OCI-LY3 (cell line): ENCODE data around the gene EPHA3.

ENCODE experiments used
- H2AFZ ChIP-seq: fragments of 200-600, 300-600 bp; shearing (Covaris generic); 2 replicates; pipeline ENCODE4 v1.6.0; 2014; ENCODE audit warnings: antibody characterized with exemption, low read depth, low read length
- H3K27ac ChIP-seq: fragments of 200-600, 300-600 bp; sonication (generic); 2 replicates; pipeline ENCODE4 v1.5.1; 2014; ENCODE audit warnings: mild to moderate bottlenecking, low read length, moderate library complexity, mixed read lengths
- H3K27me3 ChIP-seq: fragments of 200-600, 300-600 bp; sonication (generic); 2 replicates; pipeline ENCODE4 v1.6.1; 2014; ENCODE audit warnings: low read depth, low read length, mixed read lengths
- H3K36me3 ChIP-seq: fragments of 200-600, 300-600 bp; sonication (generic); replicated peaks from 2 replicates; pipeline ENCODE3; 2014; ENCODE audit warnings: low read depth, low read length, mixed read lengths
- H3K4me1 ChIP-seq: fragments of 300-600, 200-600 bp; sonication (generic); 2 replicates; pipeline ENCODE4 v1.6.1; 2014; ENCODE audit warnings: low read length, mixed read lengths
- H3K4me2 ChIP-seq: fragments of 200-600, 300-600 bp; sonication (generic); 2 replicates; pipeline ENCODE4 v1.6.1; 2014; ENCODE audit warnings: low read length, mixed read lengths
- H3K4me3 ChIP-seq: fragments of 300-600, 200-600 bp; sonication (generic); 2 replicates; pipeline ENCODE4 v1.5.1; 2014; ENCODE audit warnings: antibody characterized with exemption, mild to moderate bottlenecking, low read length, moderate library complexity
- H3K79me2 ChIP-seq: fragments of 300-600, 200-600 bp; shearing (Covaris generic); 2 replicates; pipeline ENCODE4 v1.6.1; 2014; ENCODE audit warnings: mild to moderate bottlenecking, low read length, mixed read lengths
- H3K9ac ChIP-seq: fragments of 300-600, 200-600 bp; shearing (Covaris generic); 2 replicates; pipeline ENCODE4 v1.6.0; 2014; ENCODE audit warnings: mild to moderate bottlenecking, low read length, moderate library complexity
- H3K9me3 ChIP-seq: fragments of 200-600, 300-600 bp; shearing (Covaris generic); 2 replicates; pipeline ENCODE4 v1.6.1; 2014; ENCODE audit warnings: low read length, mixed read lengths; ENCODE audit not compliant: insufficient read depth
- H4K20me1 ChIP-seq: fragments of 200-600, 300-600 bp; sonication (generic); 2 replicates; pipeline ENCODE4 v1.6.1; 2016; ENCODE audit warnings: low read length, mixed read lengths; ENCODE audit not compliant: insufficient read depth
- EZH2phosphoT487 ChIP-seq: fragments of 200-600 bp; shearing (Covaris generic); IDR thresholded peaks from 2 replicates; pipeline ENCODE4 v1.6.1; 2018; ENCODE audit warnings: antibody characterized with exemption, mixed run types, low read depth
- TF ChIP-seq, protein P1 (sequence below): fragments of 200-600, 300-600 bp; sonication (generic); IDR thresholded peaks from 2 replicates; pipeline ENCODE4 v1.5.1; 2014; ENCODE audit warnings: antibody characterized with exemption, low read length, low read depth

EPHA3 gene

DNA sequence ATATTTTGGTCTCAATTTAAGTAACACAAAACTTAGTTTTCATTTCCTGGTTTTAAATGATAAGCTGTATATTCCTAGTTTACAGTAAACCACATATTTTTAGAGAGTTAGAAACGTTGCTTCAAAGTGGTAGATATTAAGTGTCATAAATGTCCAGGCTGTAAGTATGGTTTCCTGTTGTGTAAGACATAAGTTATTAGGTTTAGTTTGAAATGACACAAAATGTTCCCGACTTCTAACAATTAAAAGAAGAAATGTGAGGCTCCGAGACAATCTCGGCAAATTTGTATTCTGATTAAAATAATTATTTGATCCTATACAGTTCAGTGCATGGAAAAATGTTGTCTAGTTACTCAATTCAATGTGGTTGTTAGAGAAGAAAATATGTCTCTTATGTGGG, 387.3 kb downstream of the EPHA3 start:
- no peak overlapping the region for H2AFZ ChIP-seq
- TF ChIP-seq, protein P1, sequence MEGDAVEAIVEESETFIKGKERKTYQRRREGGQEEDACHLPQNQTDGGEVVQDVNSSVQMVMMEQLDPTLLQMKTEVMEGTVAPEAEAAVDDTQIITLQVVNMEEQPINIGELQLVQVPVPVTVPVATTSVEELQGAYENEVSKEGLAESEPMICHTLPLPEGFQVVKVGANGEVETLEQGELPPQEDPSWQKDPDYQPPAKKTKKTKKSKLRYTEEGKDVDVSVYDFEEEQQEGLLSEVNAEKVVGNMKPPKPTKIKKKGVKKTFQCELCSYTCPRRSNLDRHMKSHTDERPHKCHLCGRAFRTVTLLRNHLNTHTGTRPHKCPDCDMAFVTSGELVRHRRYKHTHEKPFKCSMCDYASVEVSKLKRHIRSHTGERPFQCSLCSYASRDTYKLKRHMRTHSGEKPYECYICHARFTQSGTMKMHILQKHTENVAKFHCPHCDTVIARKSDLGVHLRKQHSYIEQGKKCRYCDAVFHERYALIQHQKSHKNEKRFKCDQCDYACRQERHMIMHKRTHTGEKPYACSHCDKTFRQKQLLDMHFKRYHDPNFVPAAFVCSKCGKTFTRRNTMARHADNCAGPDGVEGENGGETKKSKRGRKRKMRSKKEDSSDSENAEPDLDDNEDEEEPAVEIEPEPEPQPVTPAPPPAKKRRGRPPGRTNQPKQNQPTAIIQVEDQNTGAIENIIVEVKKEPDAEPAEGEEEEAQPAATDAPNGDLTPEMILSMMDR, result no peak
- no peak for TF ChIP-seq EZH2phosphoT487
- H3K4me3 ChIP-seq, result no peak overlapping the region
- no peaks in the 10 kb centered on the region for H4K20me1 ChIP-seq
- H3K36me3 ChIP-seq, result no peaks in the 10 kb centered on the region
- no peaks in the 10 kb centered on the region for H3K79me2 ChIP-seq
- H3K4me2 ChIP-seq, result no peak overlapping the region
- no peaks in the 10 kb centered on the region for H3K27me3 ChIP-seq
- H3K4me1 ChIP-seq, result no peaks in the 10 kb centered on the region
- no peak overlapping the region for H3K9ac ChIP-seq
- H3K27ac ChIP-seq, result no peak overlapping the region
- no peaks in the 10 kb centered on the region for H3K9me3 ChIP-seq

- Histone ChIP-seq H3K79me2 (no peaks in the 10 kb centered on the region), H3K4me3 (no peak overlapping the region), H3K9me3 (no peaks in the 10 kb centered on the region), H3K4me2 (no peak overlapping the region), H3K9ac (no peak overlapping the region), H3K27me3 (no peaks in the 10 kb centered on the region), H3K36me3 (no peaks in the 10 kb centered on the region), H3K4me1 (no peaks in the 10 kb centered on the region), H3K27ac (no peak overlapping the region), H4K20me1 (no peaks in the 10 kb centered on the region), H2AFZ (no peak overlapping the region)
- TF ChIP-seq EZH2phosphoT487, result no peak
- TF ChIP-seq, protein P1, result no peak
Observed at GRCh38 chr3:89503891-89504391, 396.5 kb downstream of the EPHA3 start.

- H3K4me3 ChIP-seq, result no peak overlapping the region
- no peaks in the 10 kb centered on the region for H3K4me1 ChIP-seq
- H3K36me3 ChIP-seq, result no peaks in the 10 kb centered on the region
- H3K79me2 ChIP-seq, result no peaks in the 10 kb centered on the region
- H2AFZ ChIP-seq, result no peak overlapping the region
- no peak overlapping the region for H3K27ac ChIP-seq
- H3K9ac ChIP-seq, result no peak overlapping the region
- no peaks in the 10 kb centered on the region for H3K27me3 ChIP-seq
- H3K9me3 ChIP-seq, result no peaks in the 10 kb centered on the region
- no peak overlapping the region for H3K4me2 ChIP-seq
- H4K20me1 ChIP-seq, result no peaks in the 10 kb centered on the region
- TF ChIP-seq, protein P1, result no peak
- TF ChIP-seq EZH2phosphoT487, result no peak
Observed at GRCh38 chr3:89504432-89504831, 397.0 kb downstream of the EPHA3 start.

DNA sequence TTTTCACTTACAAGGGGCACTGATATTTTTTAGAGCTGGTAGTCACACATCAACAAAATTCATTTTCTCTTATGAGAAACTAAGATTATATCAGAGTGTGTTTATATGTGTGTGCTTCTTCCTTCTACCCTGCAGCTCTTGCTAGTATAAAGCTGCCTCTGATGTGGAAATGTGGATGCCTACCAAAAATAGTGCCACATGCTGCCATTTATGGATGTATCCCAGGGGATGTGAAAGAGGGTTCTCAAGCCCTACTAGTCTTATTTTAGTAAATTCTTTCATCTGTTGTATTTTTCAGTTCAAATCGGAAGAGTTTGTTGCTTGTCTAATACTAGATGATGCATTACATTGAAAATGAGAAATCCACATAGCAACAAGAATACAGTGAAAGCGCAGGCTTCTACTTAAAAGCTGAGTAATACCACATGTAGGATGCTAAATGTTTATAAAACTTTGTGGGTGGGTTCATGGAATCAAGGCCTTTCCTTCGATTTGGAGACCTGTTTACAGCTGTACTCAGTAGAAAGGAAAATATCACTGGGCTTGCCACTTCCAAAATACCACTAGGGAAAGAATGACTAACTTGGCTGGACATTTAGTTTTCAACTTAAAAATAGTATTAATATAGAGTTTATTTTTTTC, 399.2 kb downstream of the EPHA3 start:
- no peak overlapping the region for H3K27ac ChIP-seq
- H3K79me2 ChIP-seq, result no peaks in the 10 kb centered on the region
- no peaks in the 10 kb centered on the region for H4K20me1 ChIP-seq
- no peaks in the 10 kb centered on the region for H3K27me3 ChIP-seq
- H3K9me3 ChIP-seq, result no peaks in the 10 kb centered on the region
- H2AFZ ChIP-seq, result no peak overlapping the region
- TF ChIP-seq, protein P1, result no peak
- no peak for TF ChIP-seq EZH2phosphoT487
- no peaks in the 10 kb centered on the region for H3K4me1 ChIP-seq
- no peak overlapping the region for H3K9ac ChIP-seq
- H3K4me2 ChIP-seq, result no peak overlapping the region
- H3K36me3 ChIP-seq, result no peaks in the 10 kb centered on the region
- H3K4me3 ChIP-seq, result no peak overlapping the region
